Loucy (cell line): ENCODE data around the gene TMEM132D.

Experiments used
- H2AFZ ChIP-seq: fragments of 200-600 bp; sonication (generic); 2 replicates; pipeline ENCODE4 v1.6.0; 2016; ENCODE audit warnings: antibody characterized with exemption, mild to moderate bottlenecking, low read length, moderate library complexity
- H3F3A ChIP-seq: fragments of 200-600 bp; 2 replicates; pipeline ENCODE4 v1.6.0; 2016; ENCODE audit warnings: antibody characterized with exemption, low read depth, mild to moderate bottlenecking
- H3K27me3 ChIP-seq: fragments of 200-600 bp; sonication (generic); 2 replicates; pipeline ENCODE4 v1.6.1; 2014; ENCODE audit warnings: low read length, mild to moderate bottlenecking; ENCODE audit not compliant: insufficient read depth, poor library complexity, severe bottlenecking
- H3K36me3 ChIP-seq: fragments of 200-600 bp; sonication (generic); 2 replicates; pipeline ENCODE4 v1.6.1; 2016; ENCODE audit warnings: low read length; ENCODE audit not compliant: insufficient read depth
- H3K4me1 ChIP-seq: fragments of 200-600 bp; sonication (generic); 2 replicates; pipeline ENCODE4 v1.5.1; 2014; ENCODE audit warnings: low read length, mild to moderate bottlenecking; ENCODE audit not compliant: insufficient read depth, poor library complexity, severe bottlenecking
- H3K4me2 ChIP-seq: fragments of 200-600 bp; sonication (generic); 2 replicates; pipeline ENCODE4 v1.6.0; 2014; ENCODE audit warnings: antibody characterized with exemption, low read length, low read depth, mild to moderate bottlenecking; ENCODE audit not compliant: poor library complexity, severe bottlenecking
- H3K4me3 ChIP-seq: fragments of 200-600 bp; sonication (generic); 2 replicates; pipeline ENCODE4 v1.5.1; 2014; ENCODE audit warnings: low read length, mild to moderate bottlenecking, mixed read lengths; ENCODE audit not compliant: poor library complexity, severe bottlenecking
- H3K79me2 ChIP-seq: fragments of 200-600 bp; sonication (generic); 2 replicates; pipeline ENCODE4 v1.6.1; 2014; ENCODE audit warnings: low read length; ENCODE audit not compliant: insufficient read depth
- H3K9ac ChIP-seq: fragments of 200-600 bp; sonication (generic); 2 replicates; pipeline ENCODE4 v1.6.0; 2014; ENCODE audit warnings: mild to moderate bottlenecking, low read depth, low read length, moderate library complexity; ENCODE audit not compliant: poor library complexity, severe bottlenecking
- H3K9me2 ChIP-seq: fragments of 200-600 bp; sonication (generic); replicated peaks from 2 replicates; pipeline ENCODE4 v1.6.1; 2016; ENCODE audit warnings: low read depth, low read length, mixed read lengths
- H3K9me3 ChIP-seq: fragments of 200-600 bp; sonication (generic); 2 replicates; pipeline ENCODE4 v1.6.1; 2014; ENCODE audit warnings: mild to moderate bottlenecking, antibody characterized with exemption, low read length, low read depth; ENCODE audit not compliant: insufficient read depth
- H4K20me1 ChIP-seq: fragments of 200-600 bp; sonication (generic); 2 replicates; pipeline ENCODE4 v1.6.0; 2014; ENCODE audit warnings: antibody characterized with exemption, low read length, mild to moderate bottlenecking; ENCODE audit not compliant: insufficient read depth, poor library complexity, severe bottlenecking
- EZH2phosphoT487 ChIP-seq: fragments of 200-600 bp; IDR thresholded peaks from 2 replicates; pipeline ENCODE4 v1.6.1; 2018; ENCODE audit warnings: antibody characterized with exemption, mild to moderate bottlenecking, moderate library complexity, borderline replicate concordance
- TF ChIP-seq, protein P1 (sequence below): fragments of 200-600 bp; sonication (generic); conservative IDR thresholded peaks from 2 replicates; pipeline ENCODE4 v1.5.1; 2014; ENCODE audit warnings: mild to moderate bottlenecking, antibody characterized with exemption, low read length

The TMEM132D gene

DNA sequence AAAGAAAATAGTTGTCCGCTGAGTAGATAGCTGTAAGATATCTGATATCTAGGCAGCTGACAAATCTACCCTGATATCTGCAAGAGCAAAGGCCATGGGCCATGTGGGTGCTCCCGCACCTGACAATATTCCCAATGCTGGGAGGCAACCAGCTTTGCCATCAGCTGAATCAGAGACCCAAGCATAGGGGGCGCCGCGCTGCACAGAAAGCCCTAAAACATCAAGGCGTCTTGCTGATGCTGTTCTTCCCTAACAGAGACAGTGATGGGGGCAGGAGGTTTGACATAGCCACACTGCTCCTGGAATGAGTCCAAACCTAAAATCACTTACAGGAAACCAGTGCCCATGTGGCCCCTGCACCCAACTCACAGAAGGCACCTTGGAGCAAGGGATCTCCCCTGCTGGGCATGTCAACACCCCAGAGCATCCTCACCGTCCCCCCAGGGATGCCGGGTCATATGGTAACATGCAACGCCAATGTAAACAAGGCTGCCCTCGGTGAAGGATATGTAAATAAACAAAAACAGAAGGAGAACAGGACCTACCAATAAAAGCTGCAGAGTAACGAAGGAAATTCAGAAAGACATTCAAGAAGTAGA lies 199.5 kb downstream of the TMEM132D start:
- Histone ChIP-seq H3K9me3 (no peaks in the 10 kb centered on the region), H3K79me2 (no peaks in the 10 kb centered on the region), H3K4me2 (no peak overlapping the region), H3K9ac (no peak overlapping the region), H3K9me2 (no peaks in the 10 kb centered on the region), H3F3A (no peaks in the 10 kb centered on the region), H2AFZ (no peak overlapping the region), H3K27me3 (no peaks in the 10 kb centered on the region), H3K36me3 (no peaks in the 10 kb centered on the region), H3K4me3 (no peak overlapping the region), H4K20me1 (no peaks in the 10 kb centered on the region), H3K4me1 (no peaks in the 10 kb centered on the region)
- no peak for TF ChIP-seq EZH2phosphoT487
- TF ChIP-seq, protein P1, sequence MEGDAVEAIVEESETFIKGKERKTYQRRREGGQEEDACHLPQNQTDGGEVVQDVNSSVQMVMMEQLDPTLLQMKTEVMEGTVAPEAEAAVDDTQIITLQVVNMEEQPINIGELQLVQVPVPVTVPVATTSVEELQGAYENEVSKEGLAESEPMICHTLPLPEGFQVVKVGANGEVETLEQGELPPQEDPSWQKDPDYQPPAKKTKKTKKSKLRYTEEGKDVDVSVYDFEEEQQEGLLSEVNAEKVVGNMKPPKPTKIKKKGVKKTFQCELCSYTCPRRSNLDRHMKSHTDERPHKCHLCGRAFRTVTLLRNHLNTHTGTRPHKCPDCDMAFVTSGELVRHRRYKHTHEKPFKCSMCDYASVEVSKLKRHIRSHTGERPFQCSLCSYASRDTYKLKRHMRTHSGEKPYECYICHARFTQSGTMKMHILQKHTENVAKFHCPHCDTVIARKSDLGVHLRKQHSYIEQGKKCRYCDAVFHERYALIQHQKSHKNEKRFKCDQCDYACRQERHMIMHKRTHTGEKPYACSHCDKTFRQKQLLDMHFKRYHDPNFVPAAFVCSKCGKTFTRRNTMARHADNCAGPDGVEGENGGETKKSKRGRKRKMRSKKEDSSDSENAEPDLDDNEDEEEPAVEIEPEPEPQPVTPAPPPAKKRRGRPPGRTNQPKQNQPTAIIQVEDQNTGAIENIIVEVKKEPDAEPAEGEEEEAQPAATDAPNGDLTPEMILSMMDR = no peak

DNA sequence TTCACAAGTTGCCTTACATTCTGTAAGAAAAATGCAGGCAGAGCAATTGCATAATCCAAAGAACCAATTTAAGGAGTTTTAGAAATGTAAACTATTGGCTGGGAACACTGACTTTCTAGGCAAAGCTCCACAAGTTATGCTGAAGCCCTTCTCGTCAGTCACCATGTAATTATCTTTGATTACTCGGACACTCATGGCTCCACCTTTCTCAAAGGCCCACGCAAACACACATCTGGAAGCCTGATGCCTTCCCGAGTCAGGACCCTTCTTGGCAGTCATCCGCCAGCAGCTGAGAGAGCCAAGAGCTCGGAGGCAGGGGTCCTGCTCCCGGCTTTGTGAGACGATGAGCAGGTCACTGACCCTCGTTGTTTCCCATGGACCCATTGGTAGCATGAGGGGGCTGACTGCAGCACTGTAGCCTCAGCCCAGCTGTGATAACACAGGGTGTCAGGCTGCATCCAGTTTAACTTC lies 202.2 kb downstream of the TMEM132D start:
- no peak overlapping the region for H3K4me2 ChIP-seq
- H3K4me3 ChIP-seq = no peak overlapping the region
- no peak overlapping the region for H3K9ac ChIP-seq
- H3K79me2 ChIP-seq = no peaks in the 10 kb centered on the region
- no peaks in the 10 kb centered on the region for H3K9me3 ChIP-seq
- no peaks in the 10 kb centered on the region for H3F3A ChIP-seq
- no peaks in the 10 kb centered on the region for H3K4me1 ChIP-seq
- H2AFZ ChIP-seq = no peak overlapping the region
- H3K9me2 ChIP-seq = no peaks in the 10 kb centered on the region
- H3K27me3 ChIP-seq = no peaks in the 10 kb centered on the region
- no peaks in the 10 kb centered on the region for H3K36me3 ChIP-seq
- TF ChIP-seq, protein P1 = no peak
- H4K20me1 ChIP-seq = no peaks in the 10 kb centered on the region

DNA sequence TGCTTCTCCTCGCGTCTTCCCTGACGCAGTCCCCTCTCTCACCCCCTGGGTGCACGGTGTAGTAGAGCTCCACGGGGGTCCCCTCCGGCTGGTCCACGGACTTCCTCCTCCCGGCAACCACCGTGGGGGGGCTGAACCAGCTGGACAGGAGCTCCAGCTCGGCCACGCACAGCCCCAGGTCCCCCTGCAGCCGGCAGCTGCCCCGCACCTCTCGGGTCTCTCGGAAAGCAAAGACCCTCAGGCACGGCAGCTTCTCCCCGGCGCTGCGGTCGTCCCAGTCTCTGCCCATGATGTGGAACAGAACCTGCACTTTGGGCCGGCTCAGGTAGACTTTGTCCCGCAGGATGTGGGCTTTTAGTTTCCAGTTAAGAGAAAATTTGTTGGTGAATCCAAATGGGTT lies 203.8 kb downstream of the TMEM132D start:
- no peak for TF ChIP-seq EZH2phosphoT487
- TF ChIP-seq, protein P1 = no peak
- H3K79me2 ChIP-seq = no peaks in the 10 kb centered on the region

More for the DNA sequence above, 203.8 kb downstream of the TMEM132D start:
- H3F3A ChIP-seq = no peaks in the 10 kb centered on the region
- H3K4me2 ChIP-seq = no peak overlapping the region
- no peaks in the 10 kb centered on the region for H4K20me1 ChIP-seq
- no peaks in the 10 kb centered on the region for H3K27me3 ChIP-seq
- H3K9me3 ChIP-seq = no peaks in the 10 kb centered on the region; the same call in 1 of the 2 replicates
- H3K4me3 ChIP-seq = no peak overlapping the region
- no peak overlapping the region for H2AFZ ChIP-seq
- no peaks in the 10 kb centered on the region for H3K4me1 ChIP-seq
- no peaks in the 10 kb centered on the region for H3K9me2 ChIP-seq
- no peaks in the 10 kb centered on the region for H3K36me3 ChIP-seq
- H3K9ac ChIP-seq = no peak overlapping the region
